Measurements from ENCODE around the gene PDHX.
"Not testable (repeated sequence)": the region's sequence is repeated elsewhere in the genome, so short reads cannot be mapped to it uniquely, and the experiment has no call there.

PDHX gene

DNA sequence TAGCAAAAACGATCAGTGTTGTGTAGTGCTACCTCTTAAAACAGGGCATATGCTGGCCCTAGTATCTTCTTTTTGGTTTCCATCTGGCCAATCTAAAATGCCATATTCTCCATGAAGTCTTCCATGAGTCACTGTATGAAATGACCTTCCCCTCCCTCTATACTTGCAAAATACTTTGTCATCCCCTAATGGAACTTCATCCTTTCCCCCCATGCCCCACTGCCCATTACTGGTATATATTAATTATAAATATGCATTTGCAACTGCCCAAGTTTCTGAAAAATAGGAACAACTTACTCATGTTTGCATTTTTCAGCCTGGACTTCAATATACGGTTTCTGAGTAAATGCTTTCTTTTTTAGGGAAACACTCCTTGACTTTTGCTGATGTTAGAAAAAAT lies 4.7 kb upstream of the PDHX start:
- no peak for DNase-seq

DNA sequence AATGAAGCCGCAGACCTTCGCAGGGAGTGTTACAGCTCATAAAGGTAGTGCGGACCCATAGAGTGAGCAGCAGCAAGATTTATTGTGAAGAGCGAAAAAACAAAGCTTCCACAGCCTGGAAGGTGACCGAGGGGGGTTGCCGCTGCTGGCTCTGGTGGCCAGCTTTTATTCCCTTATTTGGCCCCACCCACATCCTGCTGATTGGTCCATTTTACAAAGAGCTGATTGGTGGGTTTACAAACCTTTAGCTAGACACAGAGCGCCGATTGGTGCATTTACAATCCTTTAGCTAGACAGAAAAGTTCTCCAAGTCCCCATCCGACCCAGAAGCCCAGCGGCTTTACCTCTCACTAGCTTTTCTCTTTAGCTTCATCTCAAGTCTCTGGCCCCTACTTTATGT lies 2.9 kb upstream of the PDHX start:
- not testable (repeated sequence) for DNase-seq

DNA sequence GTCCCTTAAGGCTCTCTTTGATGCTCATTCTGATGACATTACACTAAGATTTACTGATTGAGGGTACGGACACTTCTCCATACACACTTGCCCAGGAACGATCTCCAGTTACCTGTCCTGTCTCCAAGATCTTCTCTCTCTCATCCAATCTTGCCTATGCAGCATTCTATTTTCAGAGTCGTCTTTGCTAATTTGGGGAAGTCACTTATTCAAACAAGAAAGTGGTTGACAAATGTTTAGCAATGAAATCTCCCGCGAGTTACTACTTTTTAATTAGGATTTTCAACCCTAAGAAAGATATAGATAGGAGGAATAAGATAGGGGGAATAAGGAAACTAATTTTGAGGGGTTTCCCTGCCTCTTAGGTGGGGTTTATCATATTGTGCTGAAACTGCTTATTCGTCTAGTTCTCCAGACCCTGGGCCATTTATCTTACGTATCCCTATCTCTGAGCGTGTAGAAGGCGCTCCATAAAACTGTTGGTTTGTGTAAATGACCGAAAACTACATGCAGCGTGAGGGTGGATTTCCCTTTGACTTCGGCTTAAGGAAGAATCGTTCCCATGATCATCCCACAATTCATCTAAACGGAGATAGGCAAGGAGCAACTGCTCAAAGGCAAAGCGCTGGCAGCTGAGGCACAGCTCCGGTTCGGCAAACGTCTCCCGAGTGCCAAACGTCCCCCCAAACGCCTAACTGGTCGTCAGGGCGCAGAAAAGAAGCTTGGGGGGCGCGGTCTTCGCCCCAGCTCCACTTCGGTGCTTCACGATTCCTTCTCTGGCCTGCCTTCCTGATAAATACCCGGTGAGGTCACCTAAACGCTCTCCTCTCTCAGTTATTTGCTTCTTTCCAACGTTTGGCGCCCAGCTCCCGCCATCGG lies 1.0 kb upstream of the PDHX start:
- peak; percentile 26 to 27 for DNase-seq

DNA sequence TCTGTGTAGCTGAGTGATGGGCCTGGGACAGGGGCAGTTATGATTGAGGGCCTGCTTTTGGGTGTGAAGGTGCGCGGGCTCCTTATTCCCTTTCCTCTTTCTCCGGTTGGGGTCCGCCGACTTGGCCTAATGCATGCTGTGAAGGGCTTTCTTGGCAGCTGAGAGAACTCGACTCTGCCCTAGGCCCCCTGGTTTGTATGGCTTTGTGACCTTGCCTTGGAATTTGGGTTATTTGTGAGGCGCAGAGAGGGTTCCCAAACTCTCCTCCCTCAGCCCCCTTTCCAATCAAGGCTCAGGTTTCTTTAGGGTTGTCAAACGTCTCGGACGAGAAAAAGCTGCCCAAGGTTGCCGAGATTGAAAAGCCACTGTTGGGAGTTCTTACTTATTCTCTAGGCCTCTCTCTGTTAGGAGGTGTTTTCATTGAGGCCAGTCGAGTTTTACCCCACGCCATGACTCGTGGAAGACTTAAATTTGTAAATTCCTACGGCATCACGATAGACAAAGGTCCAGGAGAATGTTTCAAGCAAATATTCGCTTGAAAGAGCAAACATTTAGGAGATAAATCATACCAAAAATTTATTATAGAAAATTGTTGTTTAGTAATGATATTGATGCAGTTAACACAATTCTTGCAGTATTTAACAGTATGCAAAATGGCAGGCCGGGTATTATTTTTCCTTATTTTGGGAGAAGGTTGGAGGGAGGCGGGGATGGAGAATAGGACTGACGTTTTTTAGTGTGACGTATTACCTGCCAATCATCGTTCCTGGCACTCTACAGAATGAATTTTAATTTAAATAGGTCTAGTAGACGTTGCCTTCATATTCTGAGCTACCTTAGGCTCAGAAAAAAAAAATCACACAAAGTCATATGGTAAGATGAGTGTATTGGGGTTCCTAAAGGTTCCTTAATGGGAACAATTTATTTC lies 689 bp downstream of the PDHX start:
- DNase-seq, result no peak

DNA sequence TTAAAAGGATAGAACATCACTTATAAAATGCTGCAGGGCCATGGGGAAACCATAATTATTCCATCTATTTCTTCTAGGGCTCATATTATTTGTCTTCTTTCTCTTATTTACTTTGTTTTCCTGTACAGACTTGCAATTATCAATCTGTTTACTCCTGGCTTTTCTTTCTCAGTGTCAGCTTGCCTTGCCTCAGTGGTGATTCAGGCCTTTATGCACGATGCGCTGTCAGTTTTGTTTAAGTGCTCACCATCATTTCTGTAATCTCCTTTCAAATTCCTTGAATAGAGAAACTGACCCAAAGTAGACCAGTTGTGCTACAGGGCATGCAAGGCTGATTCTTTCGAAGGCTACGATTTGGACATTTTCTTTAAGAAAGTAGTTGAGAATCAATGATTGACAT lies 4.7 kb downstream of the PDHX start:
- DNase-seq, result no peak

DNA sequence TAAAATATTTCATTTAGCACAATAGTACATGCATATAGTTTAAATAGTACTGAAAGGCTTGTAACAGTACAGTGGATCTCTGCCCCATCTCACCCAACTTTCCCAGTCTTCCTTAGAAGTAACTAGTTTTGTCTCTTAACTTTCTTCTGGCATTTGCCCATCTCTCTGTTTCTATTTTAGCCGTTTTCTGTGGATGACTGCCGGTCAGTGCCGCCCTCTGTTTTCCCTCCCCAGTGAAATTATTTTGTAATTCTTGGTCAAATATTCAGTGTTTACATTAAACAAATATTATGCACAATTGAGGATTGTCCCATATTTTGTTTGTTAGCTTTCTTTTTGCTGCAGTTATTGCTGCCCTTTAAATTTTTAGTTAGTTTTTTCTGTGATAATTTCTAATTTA lies 8.3 kb downstream of the PDHX start:
- no peak for DNase-seq

DNA sequence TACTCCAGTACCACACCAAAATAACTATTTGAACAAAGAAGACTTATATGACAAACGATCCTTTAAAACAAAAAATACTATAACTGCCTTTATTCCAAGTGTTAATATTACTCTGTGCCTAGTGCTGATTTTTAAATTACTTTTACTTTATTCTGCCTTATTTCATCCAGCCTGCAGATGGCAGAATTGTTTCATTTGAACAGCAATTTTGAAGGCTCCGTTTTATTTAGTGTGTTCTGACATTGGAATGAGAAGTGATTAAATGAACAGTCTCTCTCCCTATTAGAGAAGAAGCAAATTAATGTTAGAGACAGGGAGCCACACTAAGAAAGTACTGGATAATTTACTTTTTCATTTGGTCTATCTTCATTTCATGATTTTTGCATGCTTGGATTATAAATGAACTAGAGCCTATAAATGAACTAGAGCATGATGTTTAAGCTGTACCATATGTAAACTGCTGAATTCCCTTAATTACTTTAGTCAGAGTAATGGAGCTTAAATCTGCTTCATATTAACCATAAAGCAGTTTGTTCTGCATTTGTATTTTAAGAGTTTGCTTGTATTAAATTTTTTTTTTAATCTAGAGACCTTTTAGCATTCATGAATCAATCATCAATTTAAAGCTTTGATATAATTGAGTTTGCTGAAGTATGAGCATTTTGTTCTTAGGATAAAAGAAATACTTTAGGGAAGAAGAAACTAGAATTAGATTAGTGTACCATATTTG lies 9.8 kb downstream of the PDHX start:
- DNase-seq, result peak; percentile 35 to 68

DNA sequence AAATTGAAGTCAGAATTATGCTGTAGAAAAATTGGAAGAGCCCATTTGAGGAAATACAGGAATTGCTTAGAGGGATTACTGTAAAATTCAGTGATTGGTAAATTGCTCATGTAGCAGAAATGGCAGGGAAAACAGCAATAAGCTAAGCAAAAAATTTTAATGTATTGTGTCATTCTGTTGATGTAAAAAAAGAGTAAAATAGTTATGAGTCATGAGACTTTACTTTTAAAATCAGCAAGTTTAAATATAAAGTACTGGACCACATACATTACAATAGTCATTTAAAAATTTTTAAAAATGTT lies 10.4 kb downstream of the PDHX start:
- peak in 1 of 2 donors; percentile 4 for DNase-seq

DNA sequence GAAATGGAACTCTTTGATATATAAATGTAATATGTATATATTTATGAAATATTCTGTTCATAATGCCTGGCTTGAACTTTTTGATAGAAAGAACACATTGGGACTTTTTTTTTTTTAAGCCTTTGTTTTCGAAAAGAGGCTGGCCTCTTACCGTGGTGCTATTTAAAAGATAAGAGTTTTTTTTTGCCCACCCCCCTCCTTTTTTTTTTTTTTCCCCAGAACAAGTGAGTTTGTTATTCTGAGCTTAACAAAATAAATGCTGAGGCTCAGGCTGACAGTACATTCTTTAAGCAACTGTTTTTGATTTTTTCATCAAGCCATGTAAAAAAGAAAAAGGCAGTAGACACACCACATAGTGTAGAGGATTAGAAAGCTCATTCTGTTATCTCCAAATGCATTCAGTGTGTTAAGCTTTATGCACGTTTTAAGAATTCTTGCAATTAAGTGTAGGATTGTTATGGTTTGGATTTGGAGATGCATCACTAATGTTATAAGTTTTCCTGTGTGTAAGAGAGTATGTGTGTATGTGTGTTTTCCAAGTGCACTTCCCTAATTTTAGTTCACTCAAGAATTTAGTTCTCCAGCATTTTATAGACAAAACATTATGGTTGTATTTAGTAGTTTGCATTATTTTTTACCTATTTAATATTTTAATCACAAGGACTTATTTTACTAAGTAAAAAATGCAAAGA lies 12.0 kb downstream of the PDHX start:
- DNase-seq, result no peak

DNA sequence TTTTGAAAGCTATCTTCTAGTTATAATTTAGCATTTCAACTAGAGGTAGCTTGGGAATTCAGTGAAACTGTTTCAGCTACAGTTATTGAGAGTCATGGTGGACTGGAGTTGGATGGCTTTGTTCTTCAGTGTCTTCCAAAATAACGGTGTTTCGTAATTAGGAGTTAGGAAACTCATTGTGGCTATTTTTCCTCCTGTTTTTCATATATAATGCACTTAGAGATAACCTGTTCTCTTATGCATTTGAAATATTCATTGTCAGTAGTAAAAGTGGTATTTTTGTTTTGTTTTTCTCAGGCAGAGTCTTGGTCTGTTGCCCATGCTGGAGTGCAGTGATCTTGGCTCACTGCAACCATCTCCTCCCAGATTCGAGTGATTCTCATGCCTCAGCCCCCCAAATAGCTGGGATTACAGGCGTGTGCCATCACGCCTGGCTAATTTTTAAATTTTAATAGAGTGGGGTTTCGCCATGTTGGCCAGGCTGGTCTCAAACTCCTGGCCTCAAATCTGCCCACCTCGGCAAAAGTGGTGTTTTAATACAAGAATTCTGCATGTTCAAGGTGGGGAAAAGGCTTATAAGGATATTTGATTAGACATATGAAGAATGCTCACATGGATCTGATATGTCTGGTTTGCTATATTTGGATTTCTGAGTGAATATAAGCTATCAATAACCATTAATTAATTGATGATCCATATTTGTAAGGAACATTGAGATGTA lies 12.7 kb downstream of the PDHX start:
- no peak for DNase-seq

DNA sequence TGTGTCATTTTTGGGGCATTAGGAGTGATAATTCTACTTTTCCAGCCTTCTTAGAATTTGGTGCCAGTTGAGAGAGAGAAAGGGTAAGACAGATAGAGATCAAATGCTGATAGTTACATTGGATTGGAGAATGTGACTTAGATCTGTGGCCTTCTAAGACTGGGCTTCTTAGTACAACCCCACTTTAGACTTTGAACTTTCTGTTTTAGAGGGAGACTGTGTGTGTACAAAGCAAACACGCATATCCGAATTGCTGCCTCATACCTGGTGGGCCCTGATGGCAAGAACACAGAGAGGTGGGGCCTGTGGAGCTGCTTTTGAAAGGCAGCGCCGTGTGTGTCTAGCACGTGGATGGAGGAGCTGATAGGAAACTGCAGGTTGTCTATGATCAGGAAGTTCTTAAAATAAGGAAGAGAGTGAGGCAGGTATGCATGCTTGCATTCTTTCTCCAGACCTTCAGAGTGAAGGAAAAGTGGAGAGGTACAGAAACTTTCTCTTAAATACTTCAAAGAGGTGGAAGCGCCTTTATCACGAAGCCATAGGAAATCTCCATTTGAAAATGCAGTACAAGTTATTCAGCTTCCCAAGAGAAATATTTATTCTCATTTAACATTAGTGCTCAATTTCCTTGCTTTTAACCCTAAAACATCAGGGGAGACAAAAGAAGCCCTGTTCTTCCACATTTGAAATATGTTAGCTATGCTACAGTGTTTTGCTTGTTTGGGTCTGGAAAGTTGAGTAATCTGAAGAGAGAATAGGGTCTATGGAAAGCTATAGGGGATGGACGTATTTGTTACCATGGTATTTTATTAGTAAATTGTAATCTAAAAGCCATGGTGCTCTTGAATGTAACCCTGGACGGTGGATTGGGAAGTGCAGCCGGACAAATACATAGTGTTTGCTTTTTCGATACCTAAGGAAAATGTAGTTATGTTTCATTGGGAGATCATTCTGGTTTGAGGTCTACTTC lies 13.7 kb downstream of the PDHX start:
- DNase-seq, result no peak

DNA sequence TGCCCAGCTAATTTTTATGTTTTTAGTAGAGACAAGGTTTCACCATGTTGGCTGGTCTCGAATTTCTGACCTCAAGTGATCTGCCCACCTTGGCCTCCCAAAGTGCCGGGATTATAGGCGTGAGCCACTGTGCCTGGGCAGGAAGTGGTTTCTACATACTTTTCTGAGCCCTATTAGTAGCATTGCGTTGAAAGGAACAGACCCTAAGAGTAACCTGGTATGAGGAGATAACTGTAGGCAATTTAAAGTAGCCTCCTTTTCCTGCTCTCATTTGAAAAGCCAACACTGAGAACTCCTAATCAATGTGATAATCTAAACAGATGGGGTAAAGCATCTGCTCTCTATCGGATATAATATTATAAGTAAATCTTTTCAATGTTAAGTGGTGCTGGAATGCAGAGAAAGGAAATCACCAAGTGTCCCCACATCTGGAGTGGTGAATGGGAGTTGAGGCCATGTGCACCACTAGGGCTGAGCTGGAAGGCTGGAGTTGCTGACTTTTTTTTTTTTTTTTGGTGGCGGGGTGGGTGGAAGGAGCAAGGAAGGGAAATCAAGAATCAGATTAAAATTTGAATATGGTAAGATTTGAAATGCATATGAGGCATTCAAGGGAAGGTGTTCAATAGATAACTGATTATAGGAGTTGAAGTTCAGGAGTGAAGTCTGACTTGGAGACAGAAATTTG lies 20.7 kb downstream of the PDHX start:
- DNase-seq, result no peak

DNA sequence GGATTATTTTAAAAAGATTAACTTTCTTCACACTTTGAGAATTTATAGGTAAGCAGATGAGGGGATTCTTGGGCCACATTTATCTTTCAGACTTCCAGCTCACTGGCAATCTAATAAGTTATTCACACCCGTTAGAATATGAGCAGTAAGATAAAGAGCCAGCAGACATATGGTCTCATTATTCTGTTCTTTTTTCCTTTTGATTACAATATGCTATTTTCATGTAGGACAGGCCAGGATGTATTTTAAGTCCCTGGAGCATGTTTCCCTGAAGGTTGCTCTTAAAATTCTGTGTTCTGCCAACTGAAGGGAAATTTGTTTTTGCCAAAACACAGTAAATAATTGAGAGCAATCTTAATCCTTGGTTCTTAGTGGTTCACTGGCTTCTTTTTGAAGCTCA lies 22.2 kb downstream of the PDHX start:
- DNase-seq, result no peak

DNA sequence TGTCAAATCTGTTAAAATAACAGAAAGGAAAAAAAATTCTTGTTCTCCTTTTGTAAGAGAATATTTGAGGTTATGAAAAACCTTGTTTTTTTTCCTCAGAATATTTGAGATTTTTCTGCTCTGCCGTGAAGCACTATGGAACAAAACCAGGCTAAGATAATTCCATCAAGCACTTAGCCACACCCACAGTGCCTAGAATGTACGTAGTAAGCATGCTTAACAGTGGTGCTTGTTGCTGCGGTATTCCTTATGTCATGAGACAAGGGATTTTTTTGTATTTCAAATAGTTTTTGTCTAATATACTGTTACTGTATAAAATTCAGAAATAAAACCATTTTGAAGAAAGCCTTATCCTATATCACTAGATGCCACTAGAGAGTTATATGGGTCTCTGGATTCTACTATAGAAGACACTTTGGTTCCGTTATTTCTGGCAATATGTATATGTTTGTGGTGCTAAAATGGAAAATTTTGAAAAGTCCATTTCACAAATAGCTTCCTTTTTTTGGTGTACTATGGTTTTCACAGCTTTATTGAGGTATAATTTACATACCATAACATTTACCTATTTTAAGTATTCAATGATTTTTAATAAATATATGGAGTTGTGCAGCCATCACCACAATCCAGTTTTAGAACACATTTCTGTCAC lies 23.7 kb downstream of the PDHX start:
- DNase-seq, result no peak

DNA sequence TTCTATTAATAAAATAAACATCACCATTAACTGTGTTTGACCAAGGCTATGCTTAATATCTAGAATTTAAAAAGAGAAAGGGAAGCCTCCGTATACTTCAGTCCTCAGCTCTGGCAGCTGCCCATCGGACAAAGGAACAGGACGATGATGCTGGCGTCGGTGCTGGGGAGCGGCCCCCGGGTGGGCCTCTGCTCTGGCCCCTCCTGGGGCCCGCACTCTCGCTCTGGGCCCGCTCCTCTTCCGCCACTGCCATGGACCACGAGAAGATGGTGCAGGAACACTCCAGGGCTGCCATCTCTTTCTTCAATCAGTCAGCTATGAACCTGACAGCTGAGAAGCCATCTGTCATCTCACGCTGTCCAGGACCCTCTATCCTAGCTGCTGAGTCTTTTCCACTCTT lies 25.3 kb downstream of the PDHX start:
- DNase-seq, result no peak

DNA sequence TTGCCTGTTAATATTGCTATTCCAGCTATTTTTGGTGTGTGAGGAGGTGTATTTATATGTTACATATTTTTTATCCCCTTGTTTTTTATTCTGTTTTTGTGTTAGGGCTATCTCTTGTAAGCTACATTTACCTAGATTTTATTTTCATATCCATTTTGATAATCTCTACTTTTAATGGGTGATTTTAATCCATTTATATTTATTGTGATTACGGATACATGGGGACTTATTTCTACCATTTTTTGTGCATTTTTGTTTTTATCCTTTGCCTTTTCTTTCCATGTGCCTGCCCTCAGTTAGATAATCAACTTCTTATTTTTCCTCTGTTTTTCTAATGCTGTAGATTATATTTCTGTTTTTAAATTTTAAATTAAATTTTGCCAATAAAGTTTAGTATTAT lies 28.3 kb downstream of the PDHX start:
- DNase-seq, result no peak

DNA sequence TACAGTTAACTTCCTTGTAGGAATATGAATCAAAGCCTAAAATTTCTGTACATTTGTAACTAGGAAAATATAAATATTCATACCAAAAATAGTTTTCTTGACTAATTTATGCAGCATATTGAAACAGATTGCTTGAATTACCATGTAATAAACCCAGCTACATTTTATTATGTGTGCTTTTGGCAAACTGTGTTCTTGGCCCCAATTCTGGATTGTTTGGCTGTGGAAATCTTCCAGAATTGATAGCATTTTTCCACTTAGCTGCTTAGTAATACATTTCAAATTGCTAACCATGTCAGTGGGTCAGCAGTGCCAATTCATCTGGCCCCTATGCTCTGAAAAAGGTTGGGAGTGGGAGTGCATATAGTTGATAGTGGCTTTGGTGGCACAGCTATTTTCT lies 32.3 kb downstream of the PDHX start:
- DNase-seq, result no peak

DNA sequence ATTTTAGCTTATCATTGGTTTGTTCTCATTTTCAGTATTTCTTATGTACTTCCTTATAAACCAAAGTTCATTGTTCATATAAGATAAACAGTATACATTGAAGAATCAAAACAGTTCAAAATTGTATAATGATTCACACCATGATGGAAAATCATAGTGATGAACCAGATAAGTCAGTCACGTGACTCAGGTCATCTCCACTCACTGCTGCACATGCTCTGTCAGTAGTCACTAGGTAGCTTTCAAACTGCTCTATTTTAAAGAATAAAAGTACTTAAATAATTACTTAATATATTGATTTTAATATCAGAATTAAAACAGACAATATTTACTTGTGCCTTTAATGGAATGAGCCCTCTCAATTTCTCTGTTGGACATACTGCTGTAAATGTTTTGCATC lies 37.5 kb downstream of the PDHX start:
- no peak for DNase-seq

DNA sequence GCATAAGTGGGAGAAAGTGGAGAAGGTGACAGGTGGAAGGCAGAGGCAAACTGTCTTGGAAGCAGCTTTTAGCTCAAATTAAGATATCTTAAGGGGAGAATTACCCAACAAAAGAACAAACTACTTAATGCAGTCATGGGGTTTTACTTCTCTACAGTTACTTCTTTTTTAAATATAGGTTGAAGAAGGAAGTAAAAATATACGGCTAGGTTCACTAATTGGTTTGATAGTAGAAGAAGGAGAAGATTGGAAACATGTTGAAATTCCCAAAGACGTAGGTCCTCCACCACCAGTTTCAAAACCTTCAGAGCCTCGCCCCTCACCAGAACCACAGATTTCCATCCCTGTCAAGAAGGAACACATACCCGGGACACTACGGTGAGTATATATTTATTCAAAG lies 40.8 kb downstream of the PDHX start:
- DNase-seq, result peak; percentile 7 to 61

DNA sequence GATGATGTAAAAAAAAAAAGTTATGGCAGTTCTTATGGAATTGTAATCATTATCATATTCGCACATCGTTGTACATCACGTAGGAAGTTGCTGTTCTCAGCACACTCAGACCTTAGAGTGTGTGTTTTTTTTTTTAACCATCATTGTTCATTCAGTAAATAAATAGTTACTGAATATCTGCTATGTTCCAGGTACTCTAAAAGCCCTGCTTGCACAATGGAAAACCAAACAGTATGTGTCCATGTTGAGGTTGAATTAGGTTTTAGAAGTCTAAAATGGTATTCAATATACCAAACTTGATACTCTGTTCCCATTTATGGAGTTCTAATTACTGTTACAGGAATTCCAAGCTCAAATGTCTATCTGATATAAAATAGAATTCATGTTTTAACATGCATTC lies 41.2 kb downstream of the PDHX start:
- no peak for DNase-seq
